ENCODE results near the gene ZRANB1.

GRCh38 chr10:124983321-124983720, 41.4 kb downstream of the ZRANB1 start:
- TF ChIP-seq FOXM1 (IDR thresholded peaks at IDR 0.05; ENCODE audit: borderline replicate concordance) (no peak), SP1 (IDR thresholded peaks at IDR 0.05) (no peak), NFRKB (IDR thresholded peaks at IDR 0.05) (no peak), BHLHE40 (IDR thresholded peaks at IDR 0.05; ENCODE audit: borderline replicate concordance) (no peak), SUZ12 (IDR thresholded peaks at IDR 0.05) (no peak), L3MBTL2 (conservative IDR thresholded peaks at IDR 0.05) (no peak), ZNF384 (IDR thresholded peaks at IDR 0.05) (no peak), ELF4 (IDR thresholded peaks at IDR 0.05) (no peak), HDGF (IDR thresholded peaks at IDR 0.05; ENCODE audit: borderline replicate concordance) (no peak)
